ENCODE data around the gene TNRC18.
"Not testable (repeated sequence)": the region's sequence is repeated elsewhere in the genome, so short reads cannot be mapped to it uniquely, and the experiment has no call there.

Gene TNRC18

DNA sequence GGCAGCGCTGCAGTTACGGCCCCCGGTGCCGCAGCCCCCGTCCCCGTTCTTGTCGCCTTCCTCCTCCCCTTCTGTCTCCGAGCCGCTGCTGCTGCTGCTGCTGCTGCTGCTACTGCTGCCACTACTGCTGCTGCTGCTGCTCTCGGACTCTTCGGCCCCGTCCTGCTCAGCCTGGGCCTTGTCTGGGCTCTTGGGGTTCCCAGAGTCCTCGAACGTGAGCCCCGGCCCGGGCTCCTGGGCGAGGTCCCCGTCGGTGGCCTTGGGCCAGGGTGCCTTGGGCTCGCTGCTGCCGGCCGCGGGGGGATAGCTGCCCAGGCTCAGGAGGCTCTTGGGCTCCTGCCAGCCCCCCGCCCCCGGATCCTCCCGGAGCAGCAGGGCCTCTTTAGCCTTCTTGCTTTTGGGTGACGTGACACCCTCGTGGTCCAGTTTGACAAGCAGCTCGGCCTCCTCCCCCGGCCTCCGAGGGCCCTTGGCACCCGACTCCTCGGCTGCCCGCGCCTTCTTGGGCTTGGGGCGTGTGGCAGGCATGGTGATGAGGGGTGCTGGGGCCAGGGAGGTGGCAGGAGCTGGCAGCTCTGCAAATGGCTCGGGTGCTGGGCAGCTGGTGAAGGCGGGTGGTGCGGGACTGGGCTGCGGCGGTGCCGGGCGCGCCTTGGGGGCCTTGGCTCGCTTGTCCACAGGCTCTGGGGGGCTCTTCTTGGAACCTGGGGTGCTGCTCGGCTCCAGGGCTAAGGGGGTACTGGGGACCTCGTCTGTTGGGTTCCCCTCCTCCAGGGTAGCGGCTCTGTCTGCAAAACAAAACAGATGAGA lies 110.4 kb downstream of the TNRC18 start:
- H3K27me3 ChIP-seq (ENCODE audit: control insufficient read depth in 5 of 5, insufficient read depth in 4 of 5, low read length in 5 of 5); H3K4me3 ChIP-seq (ENCODE audit: low read depth in 1 of 5, low read length in 5 of 5); H3K9ac ChIP-seq (ENCODE audit: low read length in 5 of 5); H3K4me1 ChIP-seq (ENCODE audit: control insufficient read depth in 5 of 5, insufficient read depth in 5 of 5, low read length in 5 of 5); H3K27ac ChIP-seq (ENCODE audit: low read depth, low read length); H3K9me3 ChIP-seq (ENCODE audit: control insufficient read depth in 5 of 5, low read length in 5 of 5): not testable (repeated sequence)
- H3K36me3 ChIP-seq (ENCODE audit: control insufficient read depth in 5 of 5, insufficient read depth in 5 of 5, low read length in 5 of 5), result peaks cover 0 to 75% (median 59%) of the 10 kb centered on the region in 5 donors

DNA sequence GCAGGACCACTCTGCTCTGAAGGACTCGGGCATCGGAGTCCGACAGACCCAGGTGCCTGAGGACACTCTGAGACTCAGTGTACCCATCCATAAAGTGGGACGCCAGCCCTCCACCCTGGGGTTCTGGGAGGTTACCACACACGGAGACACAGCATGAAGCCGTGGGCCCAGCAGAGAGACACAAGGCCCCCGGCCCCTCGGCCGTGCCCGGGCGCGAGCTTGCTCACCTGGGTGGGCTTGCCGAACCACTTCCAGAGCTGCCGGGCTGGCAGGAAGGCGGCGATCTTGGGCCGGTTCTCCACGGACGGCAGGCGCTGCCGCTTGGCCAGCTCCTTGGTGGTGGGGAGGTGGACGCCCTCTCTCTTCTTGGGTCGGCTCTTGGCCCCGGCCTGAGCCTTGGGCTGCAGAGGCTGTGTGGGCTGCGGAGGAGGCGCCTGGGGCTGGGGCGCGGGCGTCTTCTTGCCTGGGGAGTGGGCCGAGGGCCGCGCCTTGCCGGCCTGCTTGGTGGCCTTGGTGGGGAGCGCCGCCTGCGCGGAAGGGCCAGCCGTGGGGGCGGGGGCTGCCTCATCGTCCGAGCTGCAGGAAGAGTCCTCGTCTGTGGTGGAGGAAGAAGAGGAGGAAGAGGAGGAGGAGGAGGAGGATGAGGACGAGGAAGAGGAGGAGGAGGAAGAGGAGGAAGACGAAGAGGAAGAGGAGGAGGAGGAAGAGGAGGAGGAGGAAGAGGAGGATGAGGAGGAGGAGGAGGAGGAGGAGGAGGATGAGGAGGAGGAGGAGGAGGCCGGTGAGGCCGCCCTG lies 111.2 kb downstream of the TNRC18 start:
- H3K4me1 ChIP-seq (ENCODE audit: control insufficient read depth in 5 of 5, insufficient read depth in 5 of 5, low read length in 5 of 5); H3K4me3 ChIP-seq (ENCODE audit: low read depth in 1 of 5, low read length in 5 of 5); H3K27ac ChIP-seq (ENCODE audit: low read depth, low read length); H3K9ac ChIP-seq (ENCODE audit: low read length in 5 of 5); H3K27me3 ChIP-seq (ENCODE audit: control insufficient read depth in 5 of 5, insufficient read depth in 4 of 5, low read length in 5 of 5); H3K9me3 ChIP-seq (ENCODE audit: control insufficient read depth in 5 of 5, low read length in 5 of 5): not testable (repeated sequence)
- H3K36me3 ChIP-seq (ENCODE audit: control insufficient read depth in 5 of 5, insufficient read depth in 5 of 5, low read length in 5 of 5), result peaks cover 0 to 82% (median 65%) of the 10 kb centered on the region in 5 donors

DNA sequence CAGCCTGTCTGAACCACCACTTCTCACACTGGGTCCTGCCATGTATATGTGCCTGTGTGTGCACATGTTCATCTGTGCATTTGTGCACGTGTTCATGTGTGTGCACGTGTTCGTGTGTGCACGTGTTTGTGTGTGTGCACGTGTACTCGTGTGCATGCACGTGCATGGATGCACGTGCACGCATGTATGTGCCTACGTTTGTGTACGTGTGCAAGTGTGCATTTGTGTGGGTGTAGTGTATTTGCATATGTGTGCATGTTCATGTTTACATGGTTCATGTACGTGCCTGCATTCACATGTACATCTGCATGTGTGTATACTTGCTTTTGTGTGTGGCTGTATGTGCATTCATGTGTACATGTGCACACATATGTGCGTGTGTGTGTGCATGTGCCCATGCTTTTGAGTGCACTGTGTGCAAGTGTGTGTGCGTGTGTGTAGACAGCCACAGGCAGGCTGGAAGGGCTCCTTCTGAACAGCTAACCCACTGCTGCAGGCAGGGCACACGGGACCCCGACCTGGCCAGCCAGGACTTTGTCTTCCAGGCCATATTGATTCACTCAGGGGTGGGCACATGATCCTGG lies 112.7 kb downstream of the TNRC18 start:
- no peaks in the 10 kb centered on the region for H3K27me3 ChIP-seq (ENCODE audit: control insufficient read depth in 5 of 5, insufficient read depth in 4 of 5, low read length in 5 of 5)
- H3K9me3 ChIP-seq (ENCODE audit: control insufficient read depth in 5 of 5, low read length in 5 of 5), result no peaks in the 10 kb centered on the region
- H3K36me3 ChIP-seq (ENCODE audit: control insufficient read depth in 5 of 5, insufficient read depth in 5 of 5, low read length in 5 of 5), result peaks cover 0 to 73% (median 62%) of the 10 kb centered on the region in 5 donors
- H3K4me3 ChIP-seq (ENCODE audit: low read depth in 1 of 5, low read length in 5 of 5), result no peak overlapping the region
- H3K27ac ChIP-seq (ENCODE audit: low read depth, low read length), result no peak overlapping the region
- H3K4me1 ChIP-seq (ENCODE audit: control insufficient read depth in 5 of 5, insufficient read depth in 5 of 5, low read length in 5 of 5), result no peaks in the 10 kb centered on the region
- H3K9ac ChIP-seq (ENCODE audit: low read length in 5 of 5), result no peak overlapping the region

DNA sequence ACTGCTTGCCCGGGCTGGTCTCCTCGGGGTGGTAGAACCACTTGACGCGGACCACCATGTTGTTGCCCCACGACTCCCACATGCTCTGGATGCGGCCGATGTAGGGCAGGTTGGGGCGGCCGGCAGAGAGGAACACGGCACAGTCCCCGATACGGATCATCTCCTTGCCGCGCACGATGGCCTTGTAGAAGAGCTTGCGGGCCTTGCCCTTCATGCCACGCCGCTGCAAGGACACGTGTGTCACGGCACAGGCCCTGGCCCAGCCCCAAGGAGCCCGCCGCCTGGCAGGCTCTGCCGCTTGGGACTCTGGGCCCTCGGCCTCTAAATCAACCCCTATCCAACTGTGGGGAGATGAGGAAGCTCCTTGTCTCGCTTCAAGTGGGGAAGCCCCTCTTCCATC lies 114.5 kb downstream of the TNRC18 start:
- Histone ChIP-seq H3K36me3 (ENCODE audit: control insufficient read depth in 5 of 5, insufficient read depth in 5 of 5, low read length in 5 of 5) (peaks cover 0 to 57% (median 49%) of the 10 kb centered on the region in 5 donors), H3K9me3 (ENCODE audit: control insufficient read depth in 5 of 5, low read length in 5 of 5) (no peaks in the 10 kb centered on the region), H3K4me1 (ENCODE audit: control insufficient read depth in 5 of 5, insufficient read depth in 5 of 5, low read length in 5 of 5) (no peaks in the 10 kb centered on the region), H3K9ac (ENCODE audit: low read length in 5 of 5) (no peak overlapping the region), H3K27ac (ENCODE audit: low read depth, low read length) (no peak overlapping the region), H3K4me3 (ENCODE audit: low read depth in 1 of 5, low read length in 5 of 5) (no peak overlapping the region), H3K27me3 (ENCODE audit: control insufficient read depth in 5 of 5, insufficient read depth in 4 of 5, low read length in 5 of 5) (no peaks in the 10 kb centered on the region)

DNA sequence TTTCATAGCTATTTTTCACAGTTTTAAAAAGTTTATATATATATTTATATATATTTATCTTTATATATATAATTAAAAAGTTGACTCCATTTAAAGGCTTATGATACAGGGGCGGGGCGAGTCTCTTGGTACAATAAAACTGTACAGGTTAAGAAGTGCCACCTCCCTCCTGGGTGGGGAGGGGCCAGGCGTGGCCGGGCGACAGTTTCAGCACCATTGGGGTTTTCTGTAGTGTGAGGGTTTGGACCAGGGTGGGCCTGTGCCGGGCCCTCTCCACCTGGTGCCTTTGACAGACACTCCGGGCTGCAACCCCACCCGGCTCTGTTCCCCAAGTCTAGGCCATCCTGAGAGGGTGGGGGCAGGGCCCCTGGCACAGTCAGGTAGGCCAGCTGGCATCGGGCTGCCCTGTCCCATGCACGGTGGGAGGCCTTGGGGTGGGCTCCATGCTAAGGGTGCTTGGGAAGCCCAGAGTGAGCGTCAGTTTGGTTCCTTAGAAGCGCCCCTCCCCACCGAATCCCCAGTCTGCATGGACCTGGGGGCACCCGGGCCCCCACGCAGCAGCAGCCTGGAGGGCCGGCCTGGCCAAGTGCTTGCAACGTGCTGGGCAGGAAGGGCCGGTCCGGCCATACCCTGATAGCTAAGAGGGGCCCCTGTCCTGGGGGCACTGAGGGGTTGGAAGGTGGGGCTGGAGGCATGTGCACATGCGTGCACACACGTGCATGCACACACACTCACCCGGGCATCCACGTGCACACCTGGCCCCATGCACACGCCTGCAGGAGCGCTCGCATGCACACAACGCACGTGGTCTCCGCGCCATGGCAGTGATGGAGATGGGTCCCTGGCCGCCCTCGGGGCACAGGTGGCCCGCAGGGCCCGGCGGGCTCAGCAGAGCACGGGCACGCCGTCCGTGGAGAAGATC lies 116.2 kb downstream of the TNRC18 start:
- not testable (repeated sequence) for H3K4me1 ChIP-seq (ENCODE audit: control insufficient read depth in 5 of 5, insufficient read depth in 5 of 5, low read length in 5 of 5); H3K27ac ChIP-seq (ENCODE audit: low read depth, low read length); H3K9me3 ChIP-seq (ENCODE audit: control insufficient read depth in 5 of 5, low read length in 5 of 5); H3K4me3 ChIP-seq (ENCODE audit: low read depth in 1 of 5, low read length in 5 of 5); H3K27me3 ChIP-seq (ENCODE audit: control insufficient read depth in 5 of 5, insufficient read depth in 4 of 5, low read length in 5 of 5); H3K9ac ChIP-seq (ENCODE audit: low read length in 5 of 5)
- peaks cover 0 to 42% (median 36%) of the 10 kb centered on the region in 5 donors for H3K36me3 ChIP-seq (ENCODE audit: control insufficient read depth in 5 of 5, insufficient read depth in 5 of 5, low read length in 5 of 5)

DNA sequence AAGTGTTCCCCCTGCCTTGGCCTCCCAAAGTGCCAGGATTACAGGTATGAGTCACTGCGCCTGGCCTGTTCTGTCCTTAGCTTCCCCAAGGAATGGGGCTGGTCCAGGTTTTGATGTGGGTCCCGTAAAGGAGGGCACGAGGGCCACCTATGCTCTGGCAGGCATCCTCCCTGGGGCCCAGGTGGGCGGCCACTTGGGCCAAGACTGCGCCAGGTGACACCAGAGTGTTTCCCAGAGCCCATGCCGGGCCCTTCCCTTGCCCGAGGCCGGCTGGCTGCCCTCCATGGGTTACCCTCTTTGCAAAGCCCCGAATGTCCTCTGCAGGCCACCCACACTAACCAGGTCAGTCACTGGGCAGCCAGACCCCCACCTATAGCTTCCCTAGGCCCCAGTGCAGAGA lies 118.6 kb downstream of the TNRC18 start:
- H3K36me3 ChIP-seq (ENCODE audit: control insufficient read depth in 5 of 5, insufficient read depth in 5 of 5, low read length in 5 of 5), result peaks cover 0 to 28% (median 19%) of the 10 kb centered on the region in 5 donors
- not testable (repeated sequence) for H3K27me3 ChIP-seq (ENCODE audit: control insufficient read depth in 5 of 5, insufficient read depth in 4 of 5, low read length in 5 of 5); H3K4me1 ChIP-seq (ENCODE audit: control insufficient read depth in 5 of 5, insufficient read depth in 5 of 5, low read length in 5 of 5); H3K27ac ChIP-seq (ENCODE audit: low read depth, low read length); H3K9ac ChIP-seq (ENCODE audit: low read length in 5 of 5); H3K4me3 ChIP-seq (ENCODE audit: low read depth in 1 of 5, low read length in 5 of 5); H3K9me3 ChIP-seq (ENCODE audit: control insufficient read depth in 5 of 5, low read length in 5 of 5)

DNA sequence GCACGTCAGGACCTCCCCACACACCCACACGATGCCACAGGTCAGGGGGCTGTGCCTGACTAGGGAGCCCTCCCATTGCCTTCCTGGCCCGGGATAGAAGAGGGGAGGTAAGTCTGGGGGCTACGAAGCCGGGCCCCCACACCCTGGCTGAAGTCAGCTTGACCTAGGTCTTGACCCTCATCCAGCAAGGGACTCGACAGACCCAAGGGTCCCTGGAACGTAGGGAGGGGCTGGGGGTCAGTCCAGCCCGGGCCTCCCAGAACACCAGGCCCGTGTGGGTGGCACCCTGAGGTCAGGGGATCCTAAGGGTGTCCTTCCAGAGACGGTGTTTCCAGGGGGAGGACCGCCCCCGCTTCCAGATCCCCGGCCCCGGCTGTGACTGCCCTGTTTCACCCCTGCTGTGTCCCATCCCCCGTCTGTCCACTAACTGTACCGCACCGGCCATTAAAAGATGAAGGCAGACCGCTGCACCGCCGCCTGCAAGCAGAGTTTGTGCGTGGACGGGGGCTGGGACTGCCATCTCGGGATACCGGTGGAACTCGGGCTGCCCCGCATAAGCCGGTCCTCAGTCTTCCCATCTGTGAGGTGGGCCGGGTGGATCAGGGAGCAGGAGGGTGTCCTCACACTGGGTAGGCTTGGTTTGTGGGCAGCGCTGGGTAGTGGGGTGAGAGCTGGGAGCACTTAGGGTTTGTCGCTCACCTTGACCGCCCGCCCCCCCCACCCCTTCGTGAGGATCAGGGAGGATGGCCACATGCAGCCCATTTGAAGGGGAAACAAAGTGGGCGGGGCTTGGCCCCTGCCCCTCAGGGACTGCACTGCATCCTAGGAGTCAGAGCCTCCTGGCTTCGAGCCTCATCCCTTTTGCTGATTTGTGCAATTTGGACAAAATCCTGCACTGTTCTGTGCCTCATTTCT lies 119.8 kb downstream of the TNRC18 start:
- no peaks in the 10 kb centered on the region for H3K4me1 ChIP-seq (ENCODE audit: control insufficient read depth in 5 of 5, insufficient read depth in 5 of 5, low read length in 5 of 5)
- no peak overlapping the region for H3K4me3 ChIP-seq (ENCODE audit: low read depth in 1 of 5, low read length in 5 of 5)
- no peaks in the 10 kb centered on the region for H3K27me3 ChIP-seq (ENCODE audit: control insufficient read depth in 5 of 5, insufficient read depth in 4 of 5, low read length in 5 of 5)
- H3K36me3 ChIP-seq (ENCODE audit: control insufficient read depth in 5 of 5, insufficient read depth in 5 of 5, low read length in 5 of 5), result peaks cover 0 to 24% (median 19%) of the 10 kb centered on the region in 5 donors
- H3K9me3 ChIP-seq (ENCODE audit: control insufficient read depth in 5 of 5, low read length in 5 of 5), result no peaks in the 10 kb centered on the region
- H3K9ac ChIP-seq (ENCODE audit: low read length in 5 of 5), result no peak overlapping the region
- H3K27ac ChIP-seq (ENCODE audit: low read depth, low read length), result no peak overlapping the region

DNA sequence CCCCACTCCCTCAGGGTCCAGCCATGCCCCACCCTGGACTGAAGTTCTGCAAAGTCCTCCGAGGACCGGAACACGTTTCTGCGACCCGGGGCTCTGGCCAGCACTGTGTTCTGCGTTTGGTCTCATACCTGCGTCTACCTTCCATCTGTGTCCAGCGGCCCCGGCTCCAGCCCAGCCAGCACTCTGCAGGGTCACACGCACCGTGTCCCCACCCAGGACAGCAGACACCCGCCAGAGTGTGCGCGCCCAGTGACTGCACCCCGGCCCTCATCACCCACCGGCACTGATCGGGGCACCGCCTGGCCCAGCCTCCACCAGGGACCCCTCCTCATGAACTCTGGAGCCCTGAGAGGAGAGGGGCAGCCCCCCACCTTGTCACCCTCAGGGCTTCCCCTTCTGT lies 120.6 kb downstream of the TNRC18 start:
- H3K27me3 ChIP-seq (ENCODE audit: control insufficient read depth in 5 of 5, insufficient read depth in 4 of 5, low read length in 5 of 5), result peaks cover 0 to 2% (median 0%) of the 10 kb centered on the region in 5 donors
- H3K4me3 ChIP-seq (ENCODE audit: low read depth in 1 of 5, low read length in 5 of 5), result no peak overlapping the region
- peaks cover 0 to 20% (median 16%) of the 10 kb centered on the region in 5 donors for H3K36me3 ChIP-seq (ENCODE audit: control insufficient read depth in 5 of 5, insufficient read depth in 5 of 5, low read length in 5 of 5)
- no peaks in the 10 kb centered on the region for H3K4me1 ChIP-seq (ENCODE audit: control insufficient read depth in 5 of 5, insufficient read depth in 5 of 5, low read length in 5 of 5)
- no peaks in the 10 kb centered on the region for H3K9me3 ChIP-seq (ENCODE audit: control insufficient read depth in 5 of 5, low read length in 5 of 5)
- H3K27ac ChIP-seq (ENCODE audit: low read depth, low read length), result no peak overlapping the region
- H3K9ac ChIP-seq (ENCODE audit: low read length in 5 of 5), result no peak overlapping the region

DNA sequence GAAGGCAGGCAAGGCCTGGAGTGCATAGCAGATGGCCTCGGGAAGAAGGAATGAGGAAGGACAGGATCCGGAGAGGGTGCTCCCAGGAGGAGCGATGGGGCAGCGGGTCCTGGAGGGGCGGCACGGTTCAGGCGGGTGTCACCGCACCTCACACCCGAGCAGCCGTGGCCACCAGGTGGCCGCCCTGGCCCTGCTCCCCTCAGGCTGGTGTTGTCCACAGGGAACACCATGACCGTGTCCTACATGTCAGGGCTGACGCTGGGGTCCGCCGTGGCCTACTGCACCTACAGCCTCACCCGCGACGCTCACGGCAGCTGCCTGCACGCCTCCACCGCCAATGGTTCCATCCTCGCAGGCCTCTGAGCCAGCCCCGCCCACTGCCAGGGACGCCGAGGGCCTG lies 121.1 kb downstream of the TNRC18 start:
- H3K4me1 ChIP-seq (ENCODE audit: control insufficient read depth in 5 of 5, insufficient read depth in 5 of 5, low read length in 5 of 5), result no peaks in the 10 kb centered on the region
- H3K36me3 ChIP-seq (ENCODE audit: control insufficient read depth in 5 of 5, insufficient read depth in 5 of 5, low read length in 5 of 5), result peaks cover 0 to 15% (median 11%) of the 10 kb centered on the region in 5 donors
- no peak overlapping the region for H3K9ac ChIP-seq (ENCODE audit: low read length in 5 of 5)
- no peaks in the 10 kb centered on the region for H3K9me3 ChIP-seq (ENCODE audit: control insufficient read depth in 5 of 5, low read length in 5 of 5)
- no peak overlapping the region for H3K4me3 ChIP-seq (ENCODE audit: low read depth in 1 of 5, low read length in 5 of 5)
- no peak overlapping the region for H3K27ac ChIP-seq (ENCODE audit: low read depth, low read length)
- H3K27me3 ChIP-seq (ENCODE audit: control insufficient read depth in 5 of 5, insufficient read depth in 4 of 5, low read length in 5 of 5), result peaks cover 0 to 5% (median 0%) of the 10 kb centered on the region in 5 donors
